A549 (cell line): ENCODE data around the gene TEKT5. TPM values are rescaled to one million over a fixed set of nuclear protein-coding genes. Genes with fewer than 3 reads are reported as not detected.

ENCODE experiments used
- ATAC-seq, 2 experiments: fragments of 200-7000 bp in 1 of 2; fragments of >200 bp in 1 of 2; cut with Nextera tagmentation in 1 of 2; cut with Tn5 transposase in 1 of 2; 3 replicates each; pipeline versions ENCODE4 v1.8.0 to v1.9.1; 2018 to 2020; ENCODE audit warnings: mild to moderate bottlenecking in 1 of 2, moderate library complexity in 1 of 2
- CTCF ChIA-PET: fragments of 300-600 bp; sonication (Branson Sonifier 250); formaldehyde crosslinking; extraction: SDS; loops from one replicate; lab custom pipeline; 2021; ENCODE audit warnings: antibody characterized with exemption, inconsistent platforms; lab: Yijun Ruan, JAX
- POLR2A ChIA-PET: fragments of 350-600 bp; formaldehyde crosslinking; extraction: SDS; loops from one replicate; lab custom pipeline; 2021; ENCODE audit warnings: antibody characterized with exemption, inconsistent platforms; lab: Yijun Ruan, JAX
- DNase-seq, 2 experiments: peaks; one replicate each; pipeline versions ENCODE4 v3.0.0 to v3.0.0-alpha.2; 2011 to 2016; ENCODE audit warnings: low read depth in 1 of 2, low spot score in 1 of 2
- FAIRE-seq: peaks from 2 replicates; lab custom pipeline; 2011; peaks lifted over from hg19 to GRCh38; lab: Jason Lieb, UNC
- H3K27ac ChIP-seq, 2 experiments: fragments of >200 bp; sonication (Bioruptor Twin); formaldehyde crosslinking; 3 replicates each; pipeline ENCODE4 v1.5.1; 2016 to 2017
- H3K4me1 ChIP-seq: fragments of >200 bp; sonication (Bioruptor Twin); formaldehyde crosslinking; 3 replicates; pipeline ENCODE4 v1.6.1; 2016
- H3K4me2 ChIP-seq: fragments of >200 bp; sonication (Bioruptor Twin); formaldehyde crosslinking; 3 replicates; pipeline ENCODE4 v1.6.1; 2016
- H3K4me3 ChIP-seq: fragments of >200 bp; sonication (Bioruptor Twin); formaldehyde crosslinking; 3 replicates; pipeline ENCODE4 v1.5.1; 2016
- H3K9me3 ChIP-seq: fragments of >200 bp; sonication (Bioruptor Twin); formaldehyde crosslinking; 3 replicates; pipeline ENCODE4 v1.6.1; 2016
- ATOH8 ChIP-seq: fragments of 250-450 bp; sonication (Bioruptor Pico); IDR thresholded peaks from 2 replicates; pipeline ENCODE4 v1.5.0; 2020; ENCODE audit warnings: low read depth, mild to moderate bottlenecking, moderate library complexity
- BHLHE40 ChIP-seq: IDR thresholded peaks from 2 replicates; pipeline ENCODE4 v1.6.1; 2012; ENCODE audit warnings: low read depth, low read length, inconsistent platforms
- CBX8 ChIP-seq: fragments of 200-600 bp; sonication (generic); IDR thresholded peaks from 2 replicates; pipeline ENCODE4 v1.6.1; 2016
- CEBPB ChIP-seq, 2 experiments: fragments of >200 bp in 1 of 2; sonication (Bioruptor Twin) in 1 of 2; formaldehyde crosslinking in 1 of 2; IDR thresholded peaks; 2 replicates each; pipeline ENCODE4 v1.6.1; 2012 to 2016
- CHD4 ChIP-seq: fragments of 200-600 bp; sonication (generic); IDR thresholded peaks from 2 replicates; pipeline ENCODE4 v1.6.1; 2016; ENCODE audit warnings: antibody characterized with exemption, mild to moderate bottlenecking, borderline replicate concordance
- CTCF ChIP-seq: fragments of >200 bp; sonication (Bioruptor Twin); formaldehyde crosslinking; IDR thresholded peaks from 3 replicates; pipeline ENCODE4 v1.5.1; 2016
- E2F6 ChIP-seq: IDR thresholded peaks from 2 replicates; pipeline ENCODE4 v1.6.1; 2012; ENCODE audit warnings: low read depth, borderline replicate concordance
- EHMT2 ChIP-seq: fragments of 200-600 bp; sonication (generic); IDR thresholded peaks from 2 replicates; pipeline ENCODE4 v1.6.1; 2016; ENCODE audit warnings: antibody characterized with exemption, low read depth, mild to moderate bottlenecking, moderate library complexity
- ELK1 ChIP-seq: fragments of 150-350 bp; IDR thresholded peaks from 2 replicates; pipeline ENCODE4 v1.6.1; 2014; ENCODE audit warnings: low read depth, mild to moderate bottlenecking, low read length
- FOSL2 ChIP-seq, 2 experiments: fragments of 450-650 bp in 1 of 2; fragments of >200 bp in 1 of 2; sonication (Bioruptor Twin) in 1 of 2; formaldehyde crosslinking; IDR thresholded peaks; 2 replicates each; pipeline versions ENCODE4 v1.5.0 to v1.6.1; 2016 to 2020; ENCODE audit warnings: mild to moderate bottlenecking in 1 of 2, moderate library complexity in 1 of 2
- FOXS1 ChIP-seq: fragments of 250-450 bp; sonication (Bioruptor Pico); IDR thresholded peaks from 2 replicates; pipeline ENCODE4 v1.5.0; 2020; ENCODE audit warnings: mild to moderate bottlenecking, moderate library complexity
- GATA3 ChIP-seq: IDR thresholded peaks from 2 replicates; pipeline ENCODE4 v1.6.1; 2012; ENCODE audit warnings: borderline replicate concordance
- HES2 ChIP-seq: fragments of >200 bp; sonication (Bioruptor Twin); formaldehyde crosslinking; IDR thresholded peaks from 2 replicates; pipeline ENCODE4 v1.6.1; 2016
- HOXB13 ChIP-seq: fragments of 250-450 bp; sonication (Bioruptor Pico); IDR thresholded peaks from 2 replicates; pipeline ENCODE4 v1.5.0; 2020; ENCODE audit warnings: low read depth, mild to moderate bottlenecking, moderate library complexity
- JUNB ChIP-seq: fragments of >200 bp; sonication (Bioruptor Twin); formaldehyde crosslinking; IDR thresholded peaks from 2 replicates; pipeline ENCODE4 v1.6.1; 2016
- MAX ChIP-seq: IDR thresholded peaks from 2 replicates; pipeline ENCODE4 v1.6.1; 2012
- MAZ ChIP-seq: fragments of 150-350 bp; IDR thresholded peaks from 2 replicates; pipeline ENCODE4 v1.6.1; 2014; ENCODE audit warnings: antibody characterized with exemption, low read depth, low read length, borderline replicate concordance
- NPAS2 ChIP-seq: fragments of 250-450 bp; sonication (Bioruptor Pico); IDR thresholded peaks from 2 replicates; pipeline ENCODE4 v1.8.0; 2022; ENCODE audit warnings: mild to moderate bottlenecking, moderate library complexity, borderline replicate concordance
- PBX3 ChIP-seq: IDR thresholded peaks from 2 replicates; pipeline ENCODE4 v1.6.1; 2012
- POLR2A ChIP-seq: IDR thresholded peaks from 2 replicates; pipeline ENCODE4 v1.6.1; 2012; ENCODE audit warnings: mild to moderate bottlenecking, low read length
- RAD21 ChIP-seq, 2 experiments: fragments of >200 bp in 1 of 2; sonication (Bioruptor Twin) in 1 of 2; formaldehyde crosslinking in 1 of 2; IDR thresholded peaks in 1 of 2; conservative IDR thresholded peaks in 1 of 2; 2 replicates in 1 of 2; 3 replicates in 1 of 2; pipeline ENCODE4 v1.6.1; 2012 to 2018; ENCODE audit warnings: inconsistent platforms in 1 of 2
- RARB ChIP-seq: fragments of 250-450 bp; sonication (Bioruptor Pico); IDR thresholded peaks from 2 replicates; pipeline ENCODE4 v1.8.0; 2021; ENCODE audit warnings: mild to moderate bottlenecking, moderate library complexity
- RFX5 ChIP-seq: fragments of 450-650 bp; IDR thresholded peaks from 2 replicates; pipeline ENCODE4 v1.7.1; 2014; ENCODE audit warnings: antibody characterized with exemption, mild to moderate bottlenecking, moderate library complexity
- SREBF2 ChIP-seq: fragments of 450-650 bp; IDR thresholded peaks from 2 replicates; pipeline ENCODE4 v1.6.1; 2014; ENCODE audit warnings: mild to moderate bottlenecking, moderate library complexity
- TFCP2L1 ChIP-seq: fragments of 250-450 bp; sonication (Bioruptor Pico); IDR thresholded peaks from 2 replicates; pipeline ENCODE4 v1.5.0; 2021; ENCODE audit warnings: mild to moderate bottlenecking
- TP53 ChIP-seq: fragments of 250-450 bp; sonication (Bioruptor Pico); IDR thresholded peaks from 2 replicates; pipeline ENCODE4 v1.5.0; 2021; ENCODE audit warnings: mild to moderate bottlenecking, moderate library complexity
- ZFP36 ChIP-seq: fragments of 450-650 bp; IDR thresholded peaks from 2 replicates; pipeline ENCODE4 v1.6.1; 2014; ENCODE audit warnings: borderline replicate concordance; ENCODE audit not compliant: partially characterized antibody
- ZSCAN20 ChIP-seq: fragments of 250-450 bp; sonication (Bioruptor Pico); IDR thresholded peaks from 2 replicates; pipeline ENCODE4 v1.8.0; 2022; ENCODE audit warnings: mild to moderate bottlenecking, moderate library complexity
- WGBS: methylation state at CpG from one replicate; pipeline ENCODE4 v1.1.6; 2017; ENCODE audit errors: missing lambda C conversion rate; 5-methylcytosine and 5-hydroxymethylcytosine counted together
- polyA plus RNA-seq, 4 experiments: library from polyadenylated mRNA; depleted of rRNA in 3 of 4; stranded (reverse); fragments of >200 nt; fragmentation: RNase III in 1 of 4; extraction: RNeasy Plus Mini Kit Qiagen cat#74134 plus additional on column Dnase treatment in 1 of 4; gene quantifications; 2 replicates in 3 of 4; 3 replicates in 1 of 4; pipeline ENCODE4 v1.2.3, GENCODE V29; 2011 to 2017

The TEKT5 gene
- polyA plus RNA-seq, 2 of the 4 experiments (the other 2 are of a cell fraction) = 0.14 TPM; not detected in 1

- no peak overlapping the region for H3K4me3 ChIP-seq
- ChIA-PET POLR2A (no interaction called here), CTCF (interaction anchor here (1.4 kb wide), 1 partner anchor 15 kb away, joined by 3 read pairs; no protein-coding TSS in a partner anchor)
- TF ChIP-seq CTCF (no peak), EHMT2 (no peak), ELK1 (no peak), RAD21 (conservative IDR thresholded peaks at IDR 0.05 in 1 of 2, IDR thresholded peaks at IDR 0.05 in 1 of 2) (no peak), RARB (CRISPR knock-in tag) (no peak), CBX8 (no peak), GATA3 (no peak), BHLHE40 (no peak), CEBPB (IDR thresholded peaks at IDR 0.05) (no peak), TP53 (CRISPR knock-in tag) (no peak), TFCP2L1 (CRISPR knock-in tag) (no peak), ZFP36 (no peak), ATOH8 (CRISPR knock-in tag) (no peak), SREBF2 (no peak), FOXS1 (CRISPR knock-in tag) (no peak), POLR2A (no peak), HOXB13 (CRISPR knock-in tag) (no peak), RFX5 (no peak), ZSCAN20 (CRISPR knock-in tag) (no peak), NPAS2 (CRISPR knock-in tag) (no peak)
- no peak for FAIRE-seq
- no peak for DNase-seq
- WGBS = 71% methylated on average over 6 of the region's 6 CpGs
- H3K27ac ChIP-seq = no peak overlapping the region
- peaks cover 12% of the 10 kb centered on the region for H3K4me1 ChIP-seq
- no peak overlapping the region for H3K4me2 ChIP-seq
- no peaks in the 10 kb centered on the region for H3K9me3 ChIP-seq
- no peak for ATAC-seq
Observed at GRCh38 chr16:10641953-10642949, 52.5 kb downstream of the TEKT5 start.

GRCh38 chr16:10641555-10641952 is 53.2 kb downstream of the TEKT5 start:
- CTCF ChIA-PET = interaction anchor here (1.4 kb wide), 1 partner anchor 14 kb away, joined by 3 read pairs; no protein-coding TSS in a partner anchor

More at GRCh38 chr16:10641555-10641952, 53.2 kb downstream of the TEKT5 start:
- TF ChIP-seq EHMT2 = no peak
- TF ChIP-seq HOXB13 (CRISPR knock-in tag) = no peak
- no peak for TF ChIP-seq MAX
- TF ChIP-seq E2F6 = no peak
- no peak for TF ChIP-seq RARB (CRISPR knock-in tag)
- no peak for TF ChIP-seq JUNB
- TF ChIP-seq MAZ = no peak
- no peak for TF ChIP-seq RAD21 (conservative IDR thresholded peaks at IDR 0.05 in 1 of 2, IDR thresholded peaks at IDR 0.05 in 1 of 2)
- TF ChIP-seq HES2 = no peak
- no peak for TF ChIP-seq PBX3
- TF ChIP-seq CHD4 = no peak
- TF ChIP-seq FOSL2 (IDR thresholded peaks at IDR 0.05) = no peak
- TF ChIP-seq FOSL2 (CRISPR knock-in tag; IDR thresholded peaks at IDR 0.05) = no peak
- Histone ChIP-seq H3K27ac (no peak overlapping the region), H3K4me3 (no peak overlapping the region), H3K4me1 (peaks cover 5% of the 10 kb centered on the region), H3K4me2 (no peak overlapping the region), H3K9me3 (no peaks in the 10 kb centered on the region)
- POLR2A ChIA-PET = no interaction called here
- FAIRE-seq = no peak
- no peak for DNase-seq
- ATAC-seq = no peak
- WGBS = 72% methylated on average over 7 of the region's 7 CpGs
